IgD-negative memory B cell (primary cell): ENCODE measurements around the gene JAK1. TPM values are rescaled to one million over a fixed set of nuclear protein-coding genes. Genes with fewer than 3 reads are reported as not detected.
"Not testable (repeated sequence)": the region's sequence is repeated elsewhere in the genome, so short reads cannot be mapped to it uniquely, and the experiment has no call there.

Source experiments
- H3K27ac Mint-ChIP-seq, 3 donors: one replicate each; pipeline ENCODE4 v1.8.0; 2020 to 2022; ENCODE audit warnings: mild to moderate bottlenecking in 3 of 3, mixed read lengths in 3 of 3, moderate library complexity in 1 of 3
- H3K27me3 Mint-ChIP-seq: one replicate; pipeline ENCODE4 v1.8.0; 2021; ENCODE audit warnings: mixed read lengths
- H3K36me3 Mint-ChIP-seq: one replicate; pipeline ENCODE4 v1.8.0; 2020; ENCODE audit warnings: mild to moderate bottlenecking, mixed read lengths
- H3K4me1 Mint-ChIP-seq, 3 donors: one replicate each; pipeline ENCODE4 v1.8.0; 2020 to 2022; ENCODE audit warnings: mixed read lengths in 3 of 3, mild to moderate bottlenecking in 1 of 3
- H3K4me3 Mint-ChIP-seq, 4 donors: one replicate each; pipeline ENCODE4 v1.8.0; 2020 to 2022; ENCODE audit warnings: mild to moderate bottlenecking in 4 of 4, mixed read lengths in 4 of 4, moderate library complexity in 3 of 4
- H3K9me3 Mint-ChIP-seq, 3 donors: one replicate each; pipeline ENCODE4 v1.8.0; 2020 to 2021; ENCODE audit warnings: mixed read lengths in 3 of 3, mild to moderate bottlenecking in 1 of 3
- polyA plus RNA-seq: library from polyadenylated mRNA; unstranded; fragments of 300-500 nt; fragmentation: Illumina TruSeq; gene quantifications from one replicate; pipeline ENCODE4 v1.2.3, GENCODE V29; 2021

The JAK1 gene
- polyA plus RNA-seq, 1 donor from 2014 or later = 216 TPM

GRCh38 chr1:64836802-64837201, 129.5 kb downstream of the JAK1 start:
- Mint-ChIP-seq H3K4me3 (no peak overlapping the region), H3K4me1 (no peaks in the 10 kb centered on the region), H3K27me3 (no peaks in the 10 kb centered on the region), H3K9me3 (no peaks in the 10 kb centered on the region), H3K27ac (peak overlapping the region; percentile 27 to 69 (median 63)), H3K36me3 (peaks cover 6% of the 10 kb centered on the region)

- H3K27ac Mint-ChIP-seq = no peak overlapping the region
- no peak overlapping the region for H3K4me3 Mint-ChIP-seq
- peaks cover 6% of the 10 kb centered on the region for H3K36me3 Mint-ChIP-seq
- H3K27me3 Mint-ChIP-seq = no peaks in the 10 kb centered on the region
- H3K4me1 Mint-ChIP-seq = peaks cover 0 to 3% (median 2%) of the 10 kb centered on the region in 3 donors
- no peaks in the 10 kb centered on the region for H3K9me3 Mint-ChIP-seq
Observed at GRCh38 chr1:64834734-64835133, 131.6 kb downstream of the JAK1 start.

- Mint-ChIP-seq H3K4me1 (peaks cover 26 to 30% (median 28%) of the 10 kb centered on the region in 3 donors), H3K9me3 (no peaks in the 10 kb centered on the region), H3K36me3 (no peaks in the 10 kb centered on the region), H3K27me3 (no peaks in the 10 kb centered on the region), H3K4me3 (no peak overlapping the region), H3K27ac (peak overlapping the region in 1 of 3 donors; percentile 72)
Observed at GRCh38 chr1:64830030-64830651, 136.2 kb downstream of the JAK1 start.

GRCh38 chr1:64829411-64830029, 136.8 kb downstream of the JAK1 start:
- H3K36me3 Mint-ChIP-seq = no peaks in the 10 kb centered on the region
- peak overlapping the region in 1 of 4 donors; percentile 55 for H3K4me3 Mint-ChIP-seq
- H3K9me3 Mint-ChIP-seq = no peaks in the 10 kb centered on the region
- peaks cover 26 to 30% (median 28%) of the 10 kb centered on the region in 3 donors for H3K4me1 Mint-ChIP-seq
- peak overlapping the region in 2 of 3 donors; percentile 5 to 72 for H3K27ac Mint-ChIP-seq
- no peaks in the 10 kb centered on the region for H3K27me3 Mint-ChIP-seq

GRCh38 chr1:64828829-64829228, 137.5 kb downstream of the JAK1 start:
- H3K36me3 Mint-ChIP-seq = peaks cover 2% of the 10 kb centered on the region
- H3K4me3 Mint-ChIP-seq = peak overlapping the region in 2 of 4 donors; percentile 55 to 86
- peaks cover 31 to 35% (median 33%) of the 10 kb centered on the region in 3 donors for H3K4me1 Mint-ChIP-seq
- H3K9me3 Mint-ChIP-seq = no peaks in the 10 kb centered on the region
- H3K27ac Mint-ChIP-seq = peak overlapping the region in 2 of 3 donors; percentile 5 to 6
- peaks cover 5% of the 10 kb centered on the region for H3K27me3 Mint-ChIP-seq

- peaks cover 31 to 35% (median 33%) of the 10 kb centered on the region in 3 donors for H3K4me1 Mint-ChIP-seq
- H3K27ac Mint-ChIP-seq = peak overlapping the region; percentile 8 to 94 (median 25)
Observed at GRCh38 chr1:64826991-64827390, 139.4 kb downstream of the JAK1 start.

GRCh38 chr1:64823691-64824476, 142.5 kb downstream of the JAK1 start:
- Mint-ChIP-seq H3K27me3 (peaks cover 5% of the 10 kb centered on the region), H3K4me3 (peak overlapping the region in 1 of 4 donors; percentile 35), H3K27ac (no peak overlapping the region), H3K9me3 (peaks cover 0 to 2% (median 0%) of the 10 kb centered on the region in 3 donors), H3K4me1 (peaks cover 22 to 24% (median 24%) of the 10 kb centered on the region in 3 donors), H3K36me3 (peaks cover 2% of the 10 kb centered on the region)

More at GRCh38 chr1:64826991-64827390, 139.4 kb downstream of the JAK1 start:
- Mint-ChIP-seq H3K4me3 (peak overlapping the region in 3 of 4 donors; percentile 5 to 82 (median 39)), H3K9me3 (no peaks in the 10 kb centered on the region), H3K27me3 (peaks cover 5% of the 10 kb centered on the region), H3K36me3 (peaks cover 2% of the 10 kb centered on the region)

GRCh38 chr1:64822621-64823020, 143.7 kb downstream of the JAK1 start:
- Mint-ChIP-seq H3K4me1 (peaks cover 12 to 17% (median 14%) of the 10 kb centered on the region in 3 donors), H3K4me3 (no peak overlapping the region), H3K27ac (no peak overlapping the region), H3K36me3 (peaks cover 2% of the 10 kb centered on the region), H3K9me3 (peaks cover 0 to 2% (median 0%) of the 10 kb centered on the region in 3 donors), H3K27me3 (peaks cover 5% of the 10 kb centered on the region)

- H3K27ac Mint-ChIP-seq, H3K4me3 Mint-ChIP-seq: not testable (repeated sequence)
Observed at GRCh38 chr1:64820572-64820971, 145.8 kb downstream of the JAK1 start.

GRCh38 chr1:64817364-64817763, 149.0 kb downstream of the JAK1 start:
- not testable (repeated sequence) for H3K9me3 Mint-ChIP-seq, H3K27me3 Mint-ChIP-seq, H3K4me3 Mint-ChIP-seq, H3K4me1 Mint-ChIP-seq, H3K27ac Mint-ChIP-seq, H3K36me3 Mint-ChIP-seq

More at GRCh38 chr1:64820572-64820971, 145.8 kb downstream of the JAK1 start:
- not testable (repeated sequence) for H3K9me3 Mint-ChIP-seq, H3K27me3 Mint-ChIP-seq, H3K4me1 Mint-ChIP-seq, H3K36me3 Mint-ChIP-seq

- no peaks in the 10 kb centered on the region for H3K9me3 Mint-ChIP-seq
- no peaks in the 10 kb centered on the region for H3K4me1 Mint-ChIP-seq
- H3K27ac Mint-ChIP-seq = no peak overlapping the region
- no peaks in the 10 kb centered on the region for H3K27me3 Mint-ChIP-seq
- peaks cover 2% of the 10 kb centered on the region for H3K36me3 Mint-ChIP-seq
- no peak overlapping the region for H3K4me3 Mint-ChIP-seq
Observed at GRCh38 chr1:64814427-64814826, 151.9 kb downstream of the JAK1 start.

- Mint-ChIP-seq H3K4me3 (no peak overlapping the region), H3K36me3 (peaks cover 2% of the 10 kb centered on the region), H3K27me3 (no peaks in the 10 kb centered on the region), H3K4me1 (no peaks in the 10 kb centered on the region), H3K9me3 (no peaks in the 10 kb centered on the region), H3K27ac (no peak overlapping the region)
Observed at GRCh38 chr1:64811131-64811530, 155.2 kb downstream of the JAK1 start.

- Mint-ChIP-seq H3K27ac (no peak overlapping the region), H3K9me3 (no peaks in the 10 kb centered on the region), H3K4me1 (no peaks in the 10 kb centered on the region), H3K36me3 (peaks cover 2% of the 10 kb centered on the region), H3K27me3 (no peaks in the 10 kb centered on the region), H3K4me3 (no peak overlapping the region)
Observed at GRCh38 chr1:64810001-64810400, 156.3 kb downstream of the JAK1 start.

GRCh38 chr1:64809309-64809708, 157.0 kb downstream of the JAK1 start:
- Mint-ChIP-seq H3K9me3 (no peaks in the 10 kb centered on the region), H3K27me3 (no peaks in the 10 kb centered on the region), H3K4me1 (no peaks in the 10 kb centered on the region), H3K4me3 (no peak overlapping the region), H3K36me3 (peaks cover 2% of the 10 kb centered on the region), H3K27ac (no peak overlapping the region)

- Mint-ChIP-seq H3K4me1 (no peaks in the 10 kb centered on the region), H3K27ac (no peak overlapping the region), H3K9me3 (peaks cover 0 to 3% (median 2%) of the 10 kb centered on the region in 3 donors), H3K27me3 (no peaks in the 10 kb centered on the region), H3K4me3 (no peak overlapping the region), H3K36me3 (no peaks in the 10 kb centered on the region)
Observed at GRCh38 chr1:64801851-64802523, 164.4 kb downstream of the JAK1 start.
